Prostate gland (tissue), 2 donors: ENCODE data around the gene GKN2.

Experiments
- POLR2AphosphoS5 ChIP-seq: sonication (generic); formaldehyde crosslinking; IDR thresholded peaks from one replicate; pipeline ENCODE4 v1.6.1; 2017; ENCODE audit warnings: antibody characterized with exemption
- TF ChIP-seq, protein P1 (sequence below), 4 experiments: fragments of 200-600 bp in 2 of 4; fragments of 450-650 bp in 2 of 4; sonication (generic) in 2 of 4; IDR thresholded peaks; 1 replicate in 3 of 4; 2 replicates in 1 of 4; pipeline ENCODE4 v1.5.1; 2016 to 2019; ENCODE audit warnings: antibody characterized with exemption in 4 of 4, mild to moderate bottlenecking in 2 of 4, moderate library complexity in 2 of 4

DNA sequence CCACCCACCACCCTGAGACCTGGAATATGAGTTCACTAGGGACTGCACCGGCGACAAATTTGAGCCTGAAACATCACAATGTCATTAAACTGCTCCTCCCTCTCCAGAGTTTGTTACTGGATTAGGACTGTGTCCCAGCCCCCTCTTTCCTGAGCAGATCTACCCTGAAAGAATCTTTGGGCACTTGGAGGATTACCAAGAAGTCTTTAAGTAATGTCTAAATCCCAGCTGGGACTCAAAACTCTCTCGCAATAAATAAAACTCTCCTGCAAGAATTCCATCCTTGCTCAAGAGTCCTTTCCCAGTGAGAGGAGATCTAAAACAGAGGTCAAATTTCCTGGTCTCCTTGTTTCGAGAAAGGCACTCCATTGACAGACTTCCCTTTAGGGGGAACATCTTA is 20.9 kb downstream of the GKN2 start:
- TF ChIP-seq, protein P1, sequence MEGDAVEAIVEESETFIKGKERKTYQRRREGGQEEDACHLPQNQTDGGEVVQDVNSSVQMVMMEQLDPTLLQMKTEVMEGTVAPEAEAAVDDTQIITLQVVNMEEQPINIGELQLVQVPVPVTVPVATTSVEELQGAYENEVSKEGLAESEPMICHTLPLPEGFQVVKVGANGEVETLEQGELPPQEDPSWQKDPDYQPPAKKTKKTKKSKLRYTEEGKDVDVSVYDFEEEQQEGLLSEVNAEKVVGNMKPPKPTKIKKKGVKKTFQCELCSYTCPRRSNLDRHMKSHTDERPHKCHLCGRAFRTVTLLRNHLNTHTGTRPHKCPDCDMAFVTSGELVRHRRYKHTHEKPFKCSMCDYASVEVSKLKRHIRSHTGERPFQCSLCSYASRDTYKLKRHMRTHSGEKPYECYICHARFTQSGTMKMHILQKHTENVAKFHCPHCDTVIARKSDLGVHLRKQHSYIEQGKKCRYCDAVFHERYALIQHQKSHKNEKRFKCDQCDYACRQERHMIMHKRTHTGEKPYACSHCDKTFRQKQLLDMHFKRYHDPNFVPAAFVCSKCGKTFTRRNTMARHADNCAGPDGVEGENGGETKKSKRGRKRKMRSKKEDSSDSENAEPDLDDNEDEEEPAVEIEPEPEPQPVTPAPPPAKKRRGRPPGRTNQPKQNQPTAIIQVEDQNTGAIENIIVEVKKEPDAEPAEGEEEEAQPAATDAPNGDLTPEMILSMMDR (IDR thresholded peaks at IDR 0.05) = no peak
- no peak for TF ChIP-seq POLR2AphosphoS5
